HCT116 (cell line): ENCODE results near the gene BRD9. TPM values are rescaled to one million over a fixed set of nuclear protein-coding genes. Genes with fewer than 3 reads are reported as not detected.

Source experiments
- ATAC-seq: fragments of 200-7000 bp; cut with Tn5 transposase; 2 replicates; pipeline ENCODE4 v1.9.1; 2020; ENCODE audit warnings: mild to moderate bottlenecking, moderate library complexity
- BruUV-seq: library from RNA; stranded (reverse); fragments of 400-500 nt; replicated peaks from 2 replicates; lab custom pipeline; 2021; lab: Mats Ljungman, UMichigan
- CTCF ChIA-PET: fragments of 300-600 bp; sonication (Branson Sonifier 250); formaldehyde crosslinking; loops from one replicate; lab custom pipeline; 2021; ENCODE audit warnings: antibody characterized with exemption; lab: Charles Lee
- POLR2A ChIA-PET: fragments of 300-600, 350-600 bp; sonication (Branson Sonifier 250); formaldehyde crosslinking; loops from one replicate; lab custom pipeline; 2021; ENCODE audit warnings: antibody characterized with exemption; lab: Charles Lee
- RAD21 ChIA-PET, 2 experiments: fragments of 300-600 bp; sonication (Branson Sonifier 250); formaldehyde crosslinking; loops; one replicate each; lab custom pipeline; 2023; ENCODE audit warnings: low total read pairs in 2 of 2; ENCODE audit not compliant: uncharacterized antibody in 2 of 2, unreplicated experiment in 2 of 2, low non-redundant PET in 1 of 2; lab: Charles Lee
- DNase-seq: peaks from one replicate; pipeline ENCODE4 v3.0.0-alpha.2; 2010; ENCODE audit warnings: low read depth, low spot score
- H2AFZ ChIP-seq: fragments of 200-600 bp; shearing (Covaris generic), sonication (generic); 2 replicates; pipeline ENCODE4 v1.6.1; 2017; ENCODE audit warnings: low read depth, mixed run types, mixed read lengths, antibody characterized with exemption, low read length; ENCODE audit not compliant: poor library complexity, severe bottlenecking
- H3K27ac ChIP-seq: 2 replicates; pipeline ENCODE4 v1.5.1; 2012; ENCODE audit warnings: low read depth, low read length
- H3K27me3 ChIP-seq: fragments of 200-600 bp; sonication (generic); 2 replicates; pipeline ENCODE4 v1.6.1; 2016; ENCODE audit warnings: mixed run types, low read length, mixed read lengths; ENCODE audit not compliant: insufficient read depth
- H3K36me3 ChIP-seq, 2 experiments: fragments of 200-500 bp in 1 of 2; fragments of 200-600 bp in 1 of 2; sonication (Bioruptor generic) in 1 of 2; sonication (generic) in 1 of 2; 2 replicates each; pipeline versions ENCODE4 v1.5.1 to v1.6.1; 2014 to 2016; ENCODE audit warnings: low read length in 2 of 2, inconsistent platforms in 1 of 2, mixed read lengths in 1 of 2, mixed run types in 1 of 2; ENCODE audit not compliant: insufficient read depth in 2 of 2, control insufficient read depth in 1 of 2
- H3K4me1 ChIP-seq, 2 experiments: fragments of 200-600 bp in 1 of 2; sonication (generic) in 1 of 2; 2 replicates each; pipeline versions ENCODE4 v1.5.1 to v1.6.1; 2012 to 2017; ENCODE audit warnings: low read length in 2 of 2, inconsistent platforms in 1 of 2, mild to moderate bottlenecking in 1 of 2, mixed read lengths in 1 of 2, mixed run types in 1 of 2, moderate library complexity in 1 of 2; ENCODE audit not compliant: insufficient read depth in 2 of 2, control insufficient read depth in 1 of 2
- H3K4me2 ChIP-seq: fragments of 200-600 bp; sonication (generic); 2 replicates; pipeline ENCODE4 v1.6.1; 2017; ENCODE audit warnings: mixed run types, low read length, mixed read lengths
- H3K4me3 ChIP-seq, 2 experiments: fragments of 200-600 bp in 1 of 2; sonication (generic) in 1 of 2; replicated peaks in 1 of 2; 2 replicates each; pipeline ENCODE4 v1.5.1; 2011 to 2016; ENCODE audit warnings: low read length in 2 of 2, control low read depth in 1 of 2, low read depth in 1 of 2, mild to moderate bottlenecking in 1 of 2, mixed read lengths in 1 of 2, mixed run types in 1 of 2
- H3K79me2 ChIP-seq: fragments of 200-600 bp; sonication (generic); 2 replicates; pipeline ENCODE4 v1.6.1; 2017; ENCODE audit warnings: mild to moderate bottlenecking, mixed run types, low read length, moderate library complexity, mixed read lengths; ENCODE audit not compliant: insufficient read depth
- H3K9ac ChIP-seq: fragments of 200-600 bp; sonication (generic); 2 replicates; pipeline ENCODE4 v1.6.1; 2016; ENCODE audit warnings: low read length, mixed read lengths
- H3K9me2 ChIP-seq: fragments of 200-600 bp; sonication (generic), shearing (Covaris generic); 2 replicates; pipeline ENCODE4 v1.6.1; 2017; ENCODE audit warnings: mixed run types, mild to moderate bottlenecking, moderate library complexity; ENCODE audit not compliant: insufficient read depth
- H3K9me3 ChIP-seq, 2 experiments: fragments of 200-500 bp in 1 of 2; fragments of 200-600 bp in 1 of 2; sonication (Bioruptor generic) in 1 of 2; sonication (generic) in 1 of 2; 2 replicates each; pipeline ENCODE4 v1.6.1; 2014 to 2017; ENCODE audit warnings: low read length in 2 of 2, mixed read lengths in 2 of 2, inconsistent platforms in 1 of 2, low read depth in 1 of 2, mild to moderate bottlenecking in 1 of 2, mixed run types in 1 of 2, moderate library complexity in 1 of 2; ENCODE audit not compliant: control insufficient read depth in 1 of 2, insufficient read depth in 1 of 2
- H4K20me1 ChIP-seq: fragments of 200-600 bp; sonication (generic), shearing (Covaris generic); 2 replicates; pipeline ENCODE4 v1.6.1; 2017; ENCODE audit warnings: mixed run types, mild to moderate bottlenecking, moderate library complexity; ENCODE audit not compliant: insufficient read depth
- TCF7L2 ChIP-seq: IDR thresholded peaks from 2 replicates; pipeline ENCODE4 v1.7.0; 2011; ENCODE audit warnings: borderline replicate concordance, inconsistent platforms; ENCODE audit not compliant: insufficient read depth, insufficient read length; ENCODE audit errors: extremely low read depth
- YY1 ChIP-seq: IDR thresholded peaks from 2 replicates; pipeline ENCODE4 v1.6.1; 2011; ENCODE audit warnings: low read length, low read depth, moderate library complexity, mild to moderate bottlenecking; ENCODE audit not compliant: insufficient replicate concordance; ENCODE audit errors: extremely low read depth
- intact Hi-C: fragments of 100-400 bp; cut with micrococcal nuclease; formaldehyde crosslinking; loops from 2 replicates; pipeline ENCODE4 v1.10.0; 2022
- total RNA-seq: library from RNA; stranded (reverse); gene quantifications from one replicate; pipeline ENCODE4 v1.2.1, GENCODE V29; 2021; ENCODE audit not compliant: unreplicated experiment
- TF ChIP-seq, protein P1 (sequence below), 3 experiments: fragments of 200-600 bp in 1 of 3; sonication (generic) in 1 of 3; IDR thresholded peaks in 2 of 3; conservative IDR thresholded peaks in 1 of 3; 2 replicates each; pipeline ENCODE4 v1.5.1; 2012 to 2017; ENCODE audit warnings: low read depth in 2 of 3, low read length in 2 of 3, antibody characterized with exemption in 1 of 3, borderline replicate concordance in 1 of 3, control low read depth in 1 of 3, mild to moderate bottlenecking in 1 of 3, mixed read lengths in 1 of 3, mixed run types in 1 of 3, moderate library complexity in 1 of 3; ENCODE audit not compliant: insufficient read depth in 1 of 3

BRD9 gene
- total RNA-seq, 1 experiment from 2014 or later: 54.6 TPM

DNA sequence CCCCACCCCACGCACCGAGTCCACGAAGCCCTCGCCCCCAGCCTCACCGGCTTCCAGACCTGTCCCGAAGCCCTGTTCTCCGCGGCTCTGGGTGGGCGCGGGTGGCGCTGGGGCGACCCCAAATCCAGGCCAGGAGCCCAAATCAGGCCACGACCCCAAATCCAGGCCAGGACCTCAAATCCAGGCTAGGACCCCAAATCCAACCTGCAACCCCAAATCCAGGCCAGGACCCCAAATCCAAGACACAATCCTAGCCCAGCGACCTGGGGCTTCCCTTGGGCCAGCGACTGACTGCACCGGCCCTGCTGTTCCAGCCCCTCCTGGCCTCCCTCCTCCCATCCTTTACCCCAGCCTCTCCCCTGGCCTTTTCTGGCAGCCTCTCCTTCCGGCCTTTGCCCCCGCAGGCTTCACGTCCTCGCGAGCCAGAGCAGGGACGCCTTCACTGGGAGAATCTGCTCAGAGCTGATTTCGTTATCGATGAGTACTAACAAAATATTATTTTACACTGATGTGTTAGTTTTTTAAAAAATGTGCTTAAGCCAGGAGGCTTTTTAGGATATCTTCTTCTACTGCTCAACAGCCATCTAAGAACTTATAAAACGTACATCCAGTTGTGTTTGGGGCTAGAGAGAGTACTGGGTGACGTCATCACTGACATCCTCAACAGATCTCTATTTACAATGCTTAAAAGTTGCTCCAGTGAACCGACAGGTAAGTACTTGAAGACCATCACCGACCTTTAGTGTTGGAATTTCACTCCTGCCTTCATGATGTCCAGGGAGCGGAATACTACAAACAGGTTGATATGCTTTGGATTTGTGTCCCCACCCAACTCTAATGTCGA, 34.8 kb upstream of the BRD9 start:
- Histone ChIP-seq H4K20me1 (no peaks in the 10 kb centered on the region), H3K27ac (no peak overlapping the region), H3K27me3 (no peaks in the 10 kb centered on the region), H3K4me2 (no peak overlapping the region), H3K9me3 (no peaks in the 10 kb centered on the region), H3K79me2 (no peaks in the 10 kb centered on the region), H3K4me1 (0 out of 4 replicates have a peak, but pooled peaks cover 0 to 3% of the 10 kb centered on the region in 2 experiments), H3K9ac (no peak overlapping the region), H3K4me3 (no peak overlapping the region), H3K9me2 (no peaks in the 10 kb centered on the region), H2AFZ (no peak overlapping the region), H3K36me3 (no peaks in the 10 kb centered on the region)
- no peak for DNase-seq
- ChIA-PET POLR2A (no interaction called here), RAD21 (no interaction called here), CTCF (no interaction called here)
- no TSS peak for BruUV-seq
- intact Hi-C loops: no loop called here
- ATAC-seq: no peak
- TF ChIP-seq YY1: no peak
- TF ChIP-seq, protein P1, sequence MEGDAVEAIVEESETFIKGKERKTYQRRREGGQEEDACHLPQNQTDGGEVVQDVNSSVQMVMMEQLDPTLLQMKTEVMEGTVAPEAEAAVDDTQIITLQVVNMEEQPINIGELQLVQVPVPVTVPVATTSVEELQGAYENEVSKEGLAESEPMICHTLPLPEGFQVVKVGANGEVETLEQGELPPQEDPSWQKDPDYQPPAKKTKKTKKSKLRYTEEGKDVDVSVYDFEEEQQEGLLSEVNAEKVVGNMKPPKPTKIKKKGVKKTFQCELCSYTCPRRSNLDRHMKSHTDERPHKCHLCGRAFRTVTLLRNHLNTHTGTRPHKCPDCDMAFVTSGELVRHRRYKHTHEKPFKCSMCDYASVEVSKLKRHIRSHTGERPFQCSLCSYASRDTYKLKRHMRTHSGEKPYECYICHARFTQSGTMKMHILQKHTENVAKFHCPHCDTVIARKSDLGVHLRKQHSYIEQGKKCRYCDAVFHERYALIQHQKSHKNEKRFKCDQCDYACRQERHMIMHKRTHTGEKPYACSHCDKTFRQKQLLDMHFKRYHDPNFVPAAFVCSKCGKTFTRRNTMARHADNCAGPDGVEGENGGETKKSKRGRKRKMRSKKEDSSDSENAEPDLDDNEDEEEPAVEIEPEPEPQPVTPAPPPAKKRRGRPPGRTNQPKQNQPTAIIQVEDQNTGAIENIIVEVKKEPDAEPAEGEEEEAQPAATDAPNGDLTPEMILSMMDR (IDR thresholded peaks at IDR 0.05 in 2 of 3, conservative IDR thresholded peaks at IDR 0.05 in 1 of 3; ENCODE audit: borderline replicate concordance in 1 of 3, insufficient read depth in 1 of 3, low read depth in 2 of 3, low read length in 2 of 3): 0 out of 6 replicates have a peak, but pooled peaks of 1 of the 3 experiments have one; percentile 2
- no peak for TF ChIP-seq TCF7L2
